ENCODE results near the gene SPDYE4.

The SPDYE4 gene

GRCh38 chr17:8736796-8737195 lies 21.6 kb downstream of the SPDYE4 start:
- DNase-seq = no peak

DNA sequence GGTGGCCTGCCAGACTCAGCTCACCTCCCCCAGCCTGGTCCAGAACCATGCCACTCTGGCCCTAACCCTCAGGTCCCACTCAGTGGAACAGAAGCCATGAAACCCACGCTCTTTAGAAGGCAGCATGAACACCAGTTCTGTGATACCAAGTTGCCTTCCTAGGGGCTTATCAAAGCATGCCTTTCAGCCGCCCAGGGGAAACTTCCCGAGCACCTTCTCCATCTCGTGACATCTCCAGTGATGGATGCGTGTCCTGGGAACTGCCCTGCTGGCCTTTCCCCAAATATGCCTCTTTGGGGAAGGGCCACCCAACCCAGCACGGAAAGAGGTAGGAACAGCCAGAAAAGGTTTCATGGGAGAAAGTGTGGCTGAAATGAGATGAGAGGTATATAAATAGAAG lies 22.0 kb downstream of the SPDYE4 start:
- DNase-seq = no peak

GRCh38 chr17:8735336-8735939 lies 22.9 kb downstream of the SPDYE4 start:
- DNase-seq = no peak

DNA sequence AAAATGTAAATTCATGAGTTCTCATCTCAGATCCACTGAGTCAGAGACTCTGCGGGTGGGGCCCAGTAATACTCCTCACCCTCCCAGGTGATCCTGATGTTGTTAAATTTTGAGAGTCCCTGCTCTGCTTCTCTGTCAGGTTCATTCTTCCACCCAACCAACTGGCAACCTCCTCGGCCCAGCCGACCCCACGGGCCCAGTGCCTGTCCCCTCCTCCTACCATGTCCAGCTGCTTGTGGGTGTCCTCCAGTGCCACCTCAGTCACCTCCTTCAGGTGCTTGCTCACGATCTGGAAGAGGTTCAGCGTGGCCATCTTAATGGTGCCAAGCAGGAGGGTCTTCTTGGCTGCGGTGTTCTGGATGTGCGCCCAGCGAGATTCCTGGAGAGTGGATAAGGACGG lies 23.5 kb downstream of the SPDYE4 start:
- no peak for DNase-seq

GRCh38 chr17:8732406-8733085 lies 25.8 kb downstream of the SPDYE4 start:
- DNase-seq = no peak

DNA sequence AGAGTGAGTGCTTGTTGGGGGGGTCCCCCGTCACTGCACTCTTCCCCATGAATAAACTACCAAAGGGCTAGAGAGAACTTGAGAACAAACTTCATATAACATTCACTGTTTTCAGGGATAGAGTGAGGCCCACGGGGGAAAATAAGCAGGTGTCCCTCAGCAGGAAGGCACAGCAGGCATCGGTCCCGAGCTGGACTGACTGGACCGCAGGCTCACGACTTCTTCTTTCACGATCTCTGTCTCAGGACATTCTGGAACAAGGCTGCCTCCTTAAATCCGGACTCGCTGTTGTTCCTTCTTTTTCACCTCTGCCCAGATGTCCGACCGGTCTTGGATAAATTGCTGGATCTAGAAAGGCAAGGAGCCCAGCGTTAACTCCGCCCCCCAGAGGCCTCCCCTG lies 28.5 kb downstream of the SPDYE4 start:
- no peak for DNase-seq

DNA sequence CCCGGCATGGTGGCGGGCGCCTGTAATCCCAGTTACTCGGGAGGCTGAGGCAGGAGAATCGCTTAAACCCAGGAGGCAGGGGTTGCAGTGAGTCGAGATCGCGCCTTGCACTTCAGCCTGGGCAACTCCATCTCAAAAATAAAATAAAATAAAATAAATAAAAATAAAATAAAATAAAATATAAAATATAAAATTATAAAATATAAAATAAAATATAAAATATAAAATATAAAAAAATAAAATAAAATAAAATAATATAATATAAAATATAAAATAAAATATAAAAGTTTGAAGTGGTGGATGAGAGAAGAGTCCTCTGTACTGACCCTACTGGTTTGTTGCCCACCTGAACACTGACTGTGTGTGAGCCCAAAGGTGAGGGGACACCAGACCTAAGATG lies 28.9 kb downstream of the SPDYE4 start:
- no peak for DNase-seq

- DNase-seq = no peak
Observed at GRCh38 chr17:8728971-8729370, 29.4 kb downstream of the SPDYE4 start.

DNA sequence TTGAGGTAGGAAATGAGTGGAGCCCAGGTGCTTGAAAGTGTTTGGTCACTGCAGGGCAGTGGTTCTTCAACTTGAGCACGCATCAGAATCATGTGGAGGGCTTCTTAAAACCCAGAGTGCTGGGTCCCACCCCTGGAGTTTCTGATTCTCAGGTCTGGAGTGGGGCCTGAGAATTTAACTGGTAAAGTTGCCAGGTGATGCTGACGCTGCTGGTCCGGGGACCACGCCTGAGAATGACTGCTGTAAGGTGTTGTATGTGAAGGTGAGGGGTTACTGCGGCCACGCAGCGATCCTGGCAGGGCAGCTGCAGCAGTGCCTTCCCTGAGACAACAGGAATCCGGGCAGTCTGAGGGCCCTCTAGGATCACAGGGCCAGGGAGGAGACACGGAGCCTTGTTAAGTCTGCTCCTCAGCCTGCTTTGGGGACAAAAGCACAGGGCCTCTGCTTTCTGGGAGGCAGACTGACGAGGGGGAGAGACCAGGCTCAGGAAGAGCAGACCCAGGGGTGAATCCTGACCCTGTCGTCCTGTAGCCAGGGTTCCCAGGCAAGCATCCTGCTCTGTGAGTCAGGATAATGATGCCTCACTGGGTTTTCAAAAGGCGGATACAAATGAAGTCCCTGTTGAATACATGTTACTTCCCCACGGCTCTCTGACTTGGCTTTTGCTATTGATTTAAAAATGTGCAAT lies 30.0 kb downstream of the SPDYE4 start:
- no peak for DNase-seq

DNA sequence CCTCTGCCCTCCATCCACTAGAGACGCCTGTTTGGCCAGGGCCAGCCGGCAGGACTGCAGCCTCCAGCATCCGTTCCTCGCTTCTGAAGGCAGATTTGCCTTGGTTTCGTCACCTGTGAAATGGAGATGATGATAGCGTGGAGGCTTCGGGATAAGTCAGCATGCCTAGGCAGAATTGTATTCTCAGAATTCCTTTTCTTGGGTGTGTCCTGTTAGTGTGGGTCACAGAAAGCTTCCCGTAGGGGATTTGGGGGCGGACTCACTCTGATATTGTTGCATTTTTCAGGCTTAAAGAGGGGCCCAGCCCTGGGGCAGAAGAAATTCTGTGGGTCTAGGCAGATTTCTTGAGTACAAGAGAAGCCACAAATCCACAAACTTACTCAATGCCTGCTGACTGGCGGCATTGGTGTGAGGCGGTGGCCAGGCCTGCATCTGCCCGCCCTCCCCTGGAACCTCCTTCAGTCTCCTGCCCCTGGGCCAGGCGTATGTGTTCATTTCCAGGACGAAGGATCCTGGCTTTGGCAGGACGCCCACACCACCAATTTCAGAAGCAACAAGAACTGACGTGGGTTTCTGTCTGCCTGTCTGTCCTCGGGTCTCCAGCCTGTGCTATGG lies 31.3 kb downstream of the SPDYE4 start:
- DNase-seq = no peak

- DNase-seq = no peak
Observed at GRCh38 chr17:8725881-8726876, 32.2 kb downstream of the SPDYE4 start.

DNA sequence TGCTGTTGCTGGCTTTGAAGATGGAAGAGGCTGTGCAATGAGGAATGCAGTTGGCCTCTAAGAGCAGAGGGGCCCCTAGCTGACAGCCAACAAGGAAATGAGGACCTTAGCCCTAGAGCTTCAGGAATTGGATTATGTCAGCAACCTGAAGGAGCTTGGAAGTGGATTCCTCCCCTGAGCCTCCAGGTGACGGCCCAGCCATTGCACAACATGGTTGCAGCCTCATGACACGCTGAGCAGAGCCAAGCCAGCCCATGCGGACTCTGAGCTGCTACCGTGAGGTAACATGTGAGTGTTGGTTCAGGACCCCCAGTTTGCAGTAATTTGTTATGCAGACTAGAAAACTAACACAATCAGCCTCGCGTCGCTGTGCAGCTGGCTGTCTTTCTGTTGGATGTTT lies 33.9 kb downstream of the SPDYE4 start:
- no peak for DNase-seq

- DNase-seq = no peak
Observed at GRCh38 chr17:8720596-8720995, 37.8 kb downstream of the SPDYE4 start.

GRCh38 chr17:8719291-8720246 lies 38.8 kb downstream of the SPDYE4 start:
- no peak for DNase-seq

DNA sequence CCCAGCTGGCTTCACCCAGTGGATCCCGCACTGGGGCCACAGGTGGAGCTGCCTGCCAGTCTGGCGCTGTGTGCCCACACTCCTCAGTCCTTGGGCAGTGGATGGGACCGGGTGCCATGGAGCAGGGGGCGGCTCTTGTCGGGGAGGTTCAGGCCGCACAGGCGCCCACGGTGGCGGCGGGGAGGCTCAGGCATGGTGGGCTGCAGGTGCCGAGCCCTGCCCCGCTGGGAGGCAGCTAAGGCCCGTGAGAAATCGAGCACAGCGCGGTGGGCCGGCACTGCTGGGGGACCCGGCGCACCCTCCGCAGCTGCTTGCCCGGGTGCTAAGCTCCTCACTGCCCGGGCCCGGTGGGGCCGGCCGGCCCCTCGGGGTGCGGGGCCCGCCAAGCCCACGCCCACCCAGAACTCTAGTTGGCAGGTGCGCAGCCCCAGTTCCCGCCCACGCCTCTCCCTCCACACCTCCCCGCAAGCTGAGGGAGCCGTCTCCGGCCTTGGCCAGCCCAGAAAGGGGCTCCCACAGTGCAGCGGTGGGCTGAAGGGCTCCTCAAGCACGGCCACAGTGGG lies 40.3 kb downstream of the SPDYE4 start:
- DNase-seq = no peak

DNA sequence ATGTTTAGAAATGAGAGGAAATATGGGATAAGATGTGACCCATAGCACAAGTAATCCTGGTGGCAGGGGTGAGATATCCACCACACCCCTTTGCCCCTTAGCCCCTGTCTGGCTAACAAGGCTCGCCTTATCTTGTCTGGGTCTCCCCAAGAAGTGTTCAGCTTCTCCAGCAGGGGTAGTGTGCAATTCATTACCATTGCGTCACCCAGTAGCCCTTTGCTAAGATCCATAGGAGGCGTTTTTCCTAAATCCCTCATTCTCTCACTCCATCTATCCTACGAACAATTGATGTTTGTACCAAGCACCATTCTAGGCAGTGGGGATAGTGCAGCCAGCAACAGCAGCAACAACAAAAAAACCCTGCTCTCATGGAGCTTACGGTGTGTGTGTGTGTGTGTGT lies 44.5 kb downstream of the SPDYE4 start:
- DNase-seq = no peak

DNA sequence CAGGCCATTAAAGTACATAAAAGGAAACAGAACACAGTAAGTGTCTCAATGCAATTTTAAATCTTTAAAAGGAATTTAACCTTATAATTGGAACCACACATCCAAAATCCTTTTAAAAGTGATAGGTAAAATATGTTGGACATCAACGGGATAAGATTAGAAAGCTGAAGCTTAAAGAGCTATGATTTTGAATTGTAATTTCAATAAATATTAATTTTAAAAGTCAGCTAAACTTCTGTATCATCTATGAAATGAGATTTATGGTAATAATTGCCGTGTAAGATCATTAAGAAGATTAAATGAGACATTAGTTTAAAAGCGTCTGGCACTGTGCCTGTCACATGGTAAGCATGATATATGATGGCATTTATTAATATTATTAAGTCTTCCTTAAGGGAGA lies 45.0 kb downstream of the SPDYE4 start:
- no peak for DNase-seq

- no peak for DNase-seq
Observed at GRCh38 chr17:8712698-8713097, 45.6 kb downstream of the SPDYE4 start.

DNA sequence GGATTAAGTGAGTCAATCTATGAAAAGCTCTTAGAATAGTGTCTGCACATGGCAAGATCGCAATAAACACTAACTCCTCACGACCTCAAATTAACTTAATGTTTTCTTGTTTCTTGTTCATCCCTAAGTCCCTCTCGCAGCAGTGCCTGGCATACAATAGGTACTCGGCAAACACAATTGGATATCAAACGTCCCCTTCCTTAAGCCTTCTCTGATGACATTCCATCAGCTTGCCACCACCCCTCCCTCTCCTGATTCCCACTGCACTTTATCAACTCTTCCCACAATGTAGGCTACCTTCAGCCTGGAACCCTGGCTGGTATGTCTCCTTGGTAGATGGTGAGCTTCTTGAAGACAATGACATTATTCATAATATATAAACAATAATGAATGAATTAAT lies 47.1 kb downstream of the SPDYE4 start:
- no peak for DNase-seq

- DNase-seq = no peak
Observed at GRCh38 chr17:8710813-8711212, 47.5 kb downstream of the SPDYE4 start.

GRCh38 chr17:8709006-8709405 lies 49.3 kb downstream of the SPDYE4 start:
- DNase-seq = no peak

All from NCI-H748 treated with DMSO at 0.1 percent for 48 hours (cell line).